RKO (cell line): ENCODE data around the gene CPNE5.

Experiments
- DNase-seq: peaks from one replicate; pipeline ENCODE4 v3.0.0-alpha.2; 2016; ENCODE audit warnings: low spot score

The CPNE5 gene

DNA sequence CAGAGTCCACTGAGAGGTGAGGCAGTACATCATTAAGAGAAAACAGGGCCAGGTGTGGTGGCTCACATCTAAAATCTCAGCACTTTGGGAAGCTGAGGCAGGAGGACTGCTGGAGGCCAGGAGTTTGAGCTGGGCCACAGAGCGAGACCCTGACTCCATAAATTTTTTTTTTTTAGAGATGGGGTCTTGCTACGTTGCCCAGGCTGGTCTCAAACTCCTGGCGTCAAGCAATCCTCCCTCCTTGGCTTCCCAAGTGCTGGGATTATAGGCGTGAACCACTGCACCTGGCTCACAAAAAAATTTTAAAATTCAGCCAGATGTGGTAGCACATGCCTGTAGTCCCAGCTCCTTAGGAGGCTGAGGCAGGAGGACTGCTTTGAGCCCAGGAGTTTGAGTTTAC, 18.1 kb upstream of the CPNE5 start:
- no peak for DNase-seq

DNA sequence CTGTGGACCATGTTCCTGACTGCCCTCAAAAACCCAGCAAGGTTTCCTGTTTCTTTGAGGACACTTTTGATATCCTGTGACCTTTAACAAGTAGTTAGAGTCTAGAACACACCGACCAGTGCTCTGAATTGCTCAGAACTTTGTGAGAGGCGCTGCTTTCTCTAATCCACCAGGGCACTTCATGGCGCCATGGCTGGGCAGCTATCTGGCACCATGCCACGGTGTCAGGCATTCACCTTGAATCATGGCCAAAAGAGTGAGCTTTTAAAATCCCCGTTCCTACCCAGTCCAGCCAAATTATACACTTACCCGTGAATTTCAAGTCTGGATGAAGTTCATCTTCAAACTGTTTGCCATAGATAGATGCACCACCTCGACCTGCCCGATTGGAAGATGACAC, 17.0 kb upstream of the CPNE5 start:
- DNase-seq, result no peak

DNA sequence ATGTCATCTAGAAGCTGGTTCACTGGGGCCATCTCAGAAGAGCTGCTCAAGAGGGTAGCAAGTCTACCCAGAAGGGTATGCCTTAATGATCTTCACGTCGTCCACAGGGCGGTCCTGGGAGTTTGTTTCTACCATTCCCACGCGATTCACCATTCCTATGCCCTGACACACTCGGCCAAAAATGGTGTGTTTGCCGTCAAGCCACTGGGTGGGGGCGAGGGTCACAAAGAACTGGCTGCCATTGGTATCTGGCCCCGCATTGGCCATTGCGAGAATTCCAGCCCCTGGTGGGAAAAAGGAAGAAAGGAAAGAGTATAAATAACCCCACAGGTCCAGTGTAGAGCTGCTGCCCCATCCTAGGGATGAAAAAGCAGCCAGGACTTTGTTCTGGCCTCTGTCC, 16.5 kb upstream of the CPNE5 start:
- no peak for DNase-seq

GRCh38 chr6:36853325-36853724, 14.1 kb upstream of the CPNE5 start:
- DNase-seq, result peak; percentile 69

- peak; percentile 56 for DNase-seq
Measured at GRCh38 chr6:36852481-36853147, 13.4 kb upstream of the CPNE5 start.

DNA sequence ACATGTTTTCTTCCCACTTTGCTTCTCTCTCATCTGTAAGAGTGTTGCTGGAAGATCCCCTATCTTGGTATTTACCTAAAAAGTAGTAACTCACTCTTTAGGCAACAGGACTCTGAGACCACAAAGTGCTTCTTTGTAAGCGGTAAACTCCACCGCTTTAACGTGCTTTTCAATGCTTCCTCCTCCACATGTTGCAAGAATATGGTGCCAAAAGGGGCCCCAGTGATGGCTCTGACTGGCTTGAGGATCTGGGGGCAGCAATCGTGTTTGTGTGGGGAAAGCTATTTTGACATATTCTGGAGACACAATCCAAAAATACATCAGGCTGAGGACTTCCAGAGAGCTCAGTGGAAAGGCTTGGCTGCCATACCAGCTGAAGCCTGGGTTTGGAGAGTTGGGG, 12.4 kb upstream of the CPNE5 start:
- DNase-seq, result no peak

GRCh38 chr6:36851149-36851614, 11.9 kb upstream of the CPNE5 start:
- DNase-seq, result peak; percentile 68

DNA sequence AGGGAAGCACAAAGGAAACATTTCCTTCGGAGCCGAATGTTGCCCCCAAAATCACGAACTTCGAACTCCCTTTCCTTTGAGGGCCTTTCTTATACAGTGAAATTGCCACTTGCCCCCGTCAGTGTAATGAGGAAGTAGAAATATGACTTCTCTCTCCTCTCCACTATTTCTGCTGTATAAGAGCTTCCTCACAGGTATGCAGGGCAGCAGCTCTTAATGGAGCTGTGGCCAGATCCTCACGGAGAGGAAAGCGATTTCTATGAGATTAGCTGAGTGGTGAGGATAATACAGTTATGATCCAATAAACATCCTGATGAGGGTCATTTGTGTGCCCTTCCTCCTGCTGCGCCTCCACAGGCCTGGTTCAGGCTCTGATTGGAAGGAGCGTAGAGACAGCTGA, 10.8 kb upstream of the CPNE5 start:
- DNase-seq, result no peak

- DNase-seq, result no peak
Measured at GRCh38 chr6:36848658-36849441, 9.6 kb upstream of the CPNE5 start.

GRCh38 chr6:36847991-36848390, 8.7 kb upstream of the CPNE5 start:
- no peak for DNase-seq

DNA sequence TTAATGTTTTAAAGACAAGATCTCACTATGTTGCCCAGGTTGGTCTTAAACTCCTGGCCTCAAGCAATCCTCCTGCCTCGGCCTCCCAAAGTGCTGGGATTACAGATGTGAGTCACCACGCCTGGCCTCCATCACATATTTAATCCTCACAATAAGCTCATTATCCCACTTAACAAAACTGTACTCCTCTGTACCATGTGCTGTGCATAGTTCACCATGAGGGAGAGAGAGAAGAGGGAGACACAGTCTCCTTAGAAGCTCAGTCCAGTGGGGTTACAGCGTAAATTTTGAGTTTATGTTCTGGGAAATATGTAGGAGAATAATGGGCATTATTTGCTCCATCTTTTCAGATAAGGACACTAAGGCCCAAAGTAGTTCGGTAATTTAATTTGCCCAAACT, 7.9 kb upstream of the CPNE5 start:
- DNase-seq, result no peak

GRCh38 chr6:36845233-36845632, 6.0 kb upstream of the CPNE5 start:
- no peak for DNase-seq

- no peak for DNase-seq
Measured at GRCh38 chr6:36844232-36845170, 5.3 kb upstream of the CPNE5 start.

- no peak for DNase-seq
Measured at GRCh38 chr6:36843170-36843569, 3.9 kb upstream of the CPNE5 start.

DNA sequence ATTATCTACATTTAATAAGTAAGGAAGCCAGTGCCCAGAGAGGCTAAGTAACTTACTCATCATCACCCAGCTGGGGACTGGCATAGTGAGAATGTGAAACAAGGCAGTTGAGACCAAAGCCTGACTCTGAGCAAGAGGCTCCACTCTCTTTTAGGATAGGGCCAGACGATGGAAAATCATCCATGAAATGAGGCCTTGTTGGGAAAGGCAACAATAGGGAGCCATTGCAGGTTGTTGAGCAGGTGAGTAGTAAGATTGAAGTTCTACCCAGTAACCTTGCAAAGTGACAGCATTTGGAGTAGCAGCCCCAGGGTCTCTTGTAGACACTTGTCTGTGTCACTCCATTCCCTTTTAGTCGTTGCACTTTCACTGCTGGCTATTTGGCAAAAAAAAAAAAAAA, 2.5 kb upstream of the CPNE5 start:
- DNase-seq, result no peak

DNA sequence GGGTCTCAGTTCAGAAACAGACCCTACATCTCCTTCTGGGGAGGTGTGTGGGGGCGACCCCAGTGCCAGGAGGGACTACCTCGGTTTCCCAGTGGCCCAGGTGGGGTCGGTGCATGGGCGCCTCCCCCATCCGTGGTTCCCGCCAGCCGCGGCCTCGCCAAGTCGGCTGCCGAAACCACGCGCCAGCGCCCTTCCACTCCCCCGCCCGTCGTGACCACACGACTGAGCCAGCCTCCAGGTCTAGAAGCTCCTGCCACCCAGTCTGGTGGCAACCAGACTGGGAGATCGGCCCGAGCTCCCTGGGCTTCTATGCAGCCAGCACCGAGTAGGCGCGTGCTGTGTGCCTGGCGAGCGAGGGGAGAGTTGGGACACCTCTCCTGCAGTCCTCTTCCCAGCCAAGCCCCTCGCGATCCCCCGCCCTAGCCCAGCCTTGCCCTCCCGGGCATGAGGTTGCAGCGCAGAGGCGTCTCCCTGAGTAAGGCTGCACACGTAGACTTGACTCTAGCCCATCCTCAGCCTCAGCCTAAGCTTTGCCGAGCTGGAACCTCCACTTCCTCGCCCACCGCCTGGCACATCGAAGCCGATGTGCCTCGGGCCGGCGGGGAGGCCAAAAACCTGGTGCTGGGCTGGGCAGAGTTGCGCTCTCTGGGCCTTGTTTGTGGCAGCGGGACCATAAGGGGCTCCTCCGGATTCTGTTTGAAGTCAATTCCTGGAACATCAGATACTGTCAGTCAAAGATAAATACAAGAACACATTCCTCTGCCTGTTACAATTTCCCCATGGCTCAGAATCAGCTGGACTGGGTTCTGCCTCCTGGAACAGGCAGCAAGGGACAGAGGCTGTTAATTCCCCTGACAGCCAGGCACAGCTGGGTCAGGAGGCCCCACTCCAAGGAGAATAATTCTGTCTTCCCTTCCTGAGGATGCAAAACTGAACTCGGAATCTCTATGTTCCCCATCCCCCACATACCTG, 1.5 kb upstream of the CPNE5 start:
- no peak for DNase-seq

GRCh38 chr6:36839749-36840431, 646 bp upstream of the CPNE5 start:
- no peak for DNase-seq

GRCh38 chr6:36837686-36838085, 1.6 kb downstream of the CPNE5 start:
- no peak for DNase-seq

DNA sequence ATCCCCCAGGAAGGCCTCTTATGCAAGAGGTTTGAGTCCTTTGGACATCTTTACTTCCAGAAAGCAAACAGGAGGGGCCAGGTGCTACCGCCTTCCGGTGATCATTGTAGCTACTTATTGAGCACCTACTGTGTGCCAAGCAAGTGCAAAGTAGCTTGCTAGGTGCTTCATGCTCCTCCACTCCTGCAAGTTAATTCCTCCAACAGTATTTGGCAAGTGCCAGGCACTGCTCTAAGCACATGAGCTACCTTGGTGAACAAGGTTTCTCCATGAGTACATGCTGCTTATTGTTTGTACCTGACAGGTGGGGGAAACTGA, 2.3 kb downstream of the CPNE5 start:
- no peak for DNase-seq

GRCh38 chr6:36836111-36837021, 2.9 kb downstream of the CPNE5 start:
- DNase-seq, result no peak
